Measurements from ENCODE around the gene ATL2.

- TF ChIP-seq CTCF (IDR thresholded peaks at IDR 0.05; ENCODE audit: low read depth, low read length), result no peak
- no peak for TF ChIP-seq EZH2phosphoT487 (IDR thresholded peaks at IDR 0.05; ENCODE audit: low read depth)
Observed at GRCh38 chr2:38327580-38327979, 49.5 kb downstream of the ATL2 start.
